Neural progenitor cell (in vitro differentiated cells): ENCODE measurements around the gene DPM1.

ENCODE experiments used
- EZH2 ChIP-seq: fragments of 200-600 bp; sonication (generic); IDR thresholded peaks from 2 replicates; pipeline ENCODE4 v1.6.1; 2017; ENCODE audit warnings: antibody characterized with exemption, mild to moderate bottlenecking, moderate library complexity
- EZH2phosphoT487 ChIP-seq: fragments of 200-600 bp; sonication (generic); IDR thresholded peaks from 2 replicates; pipeline ENCODE4 v1.6.1; 2017; ENCODE audit warnings: antibody characterized with exemption
- TF ChIP-seq, protein P1 (sequence below): fragments of 200-600 bp; sonication (generic); IDR thresholded peaks from 2 replicates; pipeline ENCODE4 v1.5.1; 2017; ENCODE audit warnings: antibody characterized with exemption, mild to moderate bottlenecking

DNA sequence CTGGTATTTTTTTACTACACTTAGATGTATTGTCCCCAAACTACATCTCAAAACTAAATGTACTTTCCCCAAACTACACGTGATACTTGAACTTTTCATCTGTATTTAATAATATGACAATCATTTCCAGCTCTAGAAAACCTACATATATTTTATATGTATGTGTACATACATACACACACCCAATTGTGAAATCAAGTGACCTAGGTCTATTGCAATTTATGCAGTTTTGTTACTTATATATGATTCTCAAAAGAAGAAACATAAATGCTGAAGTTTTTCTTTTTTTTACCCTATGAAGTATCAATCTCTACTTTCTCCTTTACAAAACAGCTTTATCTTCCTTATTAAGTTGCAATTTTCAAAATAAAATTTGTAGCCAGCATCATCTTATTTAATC lies 31.8 kb downstream of the DPM1 start:
- TF ChIP-seq, protein P1, sequence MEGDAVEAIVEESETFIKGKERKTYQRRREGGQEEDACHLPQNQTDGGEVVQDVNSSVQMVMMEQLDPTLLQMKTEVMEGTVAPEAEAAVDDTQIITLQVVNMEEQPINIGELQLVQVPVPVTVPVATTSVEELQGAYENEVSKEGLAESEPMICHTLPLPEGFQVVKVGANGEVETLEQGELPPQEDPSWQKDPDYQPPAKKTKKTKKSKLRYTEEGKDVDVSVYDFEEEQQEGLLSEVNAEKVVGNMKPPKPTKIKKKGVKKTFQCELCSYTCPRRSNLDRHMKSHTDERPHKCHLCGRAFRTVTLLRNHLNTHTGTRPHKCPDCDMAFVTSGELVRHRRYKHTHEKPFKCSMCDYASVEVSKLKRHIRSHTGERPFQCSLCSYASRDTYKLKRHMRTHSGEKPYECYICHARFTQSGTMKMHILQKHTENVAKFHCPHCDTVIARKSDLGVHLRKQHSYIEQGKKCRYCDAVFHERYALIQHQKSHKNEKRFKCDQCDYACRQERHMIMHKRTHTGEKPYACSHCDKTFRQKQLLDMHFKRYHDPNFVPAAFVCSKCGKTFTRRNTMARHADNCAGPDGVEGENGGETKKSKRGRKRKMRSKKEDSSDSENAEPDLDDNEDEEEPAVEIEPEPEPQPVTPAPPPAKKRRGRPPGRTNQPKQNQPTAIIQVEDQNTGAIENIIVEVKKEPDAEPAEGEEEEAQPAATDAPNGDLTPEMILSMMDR, result no peak
- TF ChIP-seq EZH2 (no peak), EZH2phosphoT487 (no peak)
